Activated T-helper 1 cell treated with anti-CD3 and anti-CD28 coated beads, Interleukin-12 subunit alpha, Interleukin-12 subunit beta, Interleukin-2, Interleukin-4 antibody, amounts not matched to agents 30 ng/mL and 10 ng/mL and 1 ng/mL, durations not matched to agents 14 hours and 24 hours and 36 hours (primary cell): ENCODE data around the gene FADS2. TPM values are rescaled to one million over a fixed set of nuclear protein-coding genes. Genes with fewer than 3 reads are reported as not detected.

Experiments
- DNase-seq: peaks from one replicate; pipeline ENCODE4 v3.0.0; 2021; ENCODE audit warnings: low spot score
- H3K27ac Mint-ChIP-seq: one replicate; pipeline ENCODE4 v1.8.0; 2021; ENCODE audit warnings: mild to moderate bottlenecking, mixed read lengths
- H3K27me3 Mint-ChIP-seq: one replicate; pipeline ENCODE4 v1.8.0; 2022; ENCODE audit warnings: mild to moderate bottlenecking, moderate library complexity, mixed read lengths; ENCODE audit not compliant: insufficient read depth
- H3K36me3 Mint-ChIP-seq: one replicate; pipeline ENCODE4 v1.8.0; 2021; ENCODE audit warnings: low read depth, mixed read lengths
- H3K4me1 Mint-ChIP-seq: one replicate; pipeline ENCODE4 v1.8.0; 2021; ENCODE audit warnings: low read depth, mixed read lengths
- H3K4me3 Mint-ChIP-seq: one replicate; pipeline ENCODE4 v1.8.0; 2021; ENCODE audit warnings: mild to moderate bottlenecking, moderate library complexity, mixed read lengths
- H3K9me3 Mint-ChIP-seq: one replicate; pipeline ENCODE4 v1.8.0; 2021; ENCODE audit warnings: mixed read lengths
- intact Hi-C: fragments of 100-400 bp; cut with micrococcal nuclease; formaldehyde crosslinking; loops from one replicate; pipeline ENCODE4 v1.15.1; 2024
- total RNA-seq: library from RNA; stranded (reverse); gene quantifications from 2 replicates; pipeline ENCODE4 v1.2.3, GENCODE V29; 2022

The FADS2 gene
- 250 and 256 TPM in 2 replicates for total RNA-seq

DNA sequence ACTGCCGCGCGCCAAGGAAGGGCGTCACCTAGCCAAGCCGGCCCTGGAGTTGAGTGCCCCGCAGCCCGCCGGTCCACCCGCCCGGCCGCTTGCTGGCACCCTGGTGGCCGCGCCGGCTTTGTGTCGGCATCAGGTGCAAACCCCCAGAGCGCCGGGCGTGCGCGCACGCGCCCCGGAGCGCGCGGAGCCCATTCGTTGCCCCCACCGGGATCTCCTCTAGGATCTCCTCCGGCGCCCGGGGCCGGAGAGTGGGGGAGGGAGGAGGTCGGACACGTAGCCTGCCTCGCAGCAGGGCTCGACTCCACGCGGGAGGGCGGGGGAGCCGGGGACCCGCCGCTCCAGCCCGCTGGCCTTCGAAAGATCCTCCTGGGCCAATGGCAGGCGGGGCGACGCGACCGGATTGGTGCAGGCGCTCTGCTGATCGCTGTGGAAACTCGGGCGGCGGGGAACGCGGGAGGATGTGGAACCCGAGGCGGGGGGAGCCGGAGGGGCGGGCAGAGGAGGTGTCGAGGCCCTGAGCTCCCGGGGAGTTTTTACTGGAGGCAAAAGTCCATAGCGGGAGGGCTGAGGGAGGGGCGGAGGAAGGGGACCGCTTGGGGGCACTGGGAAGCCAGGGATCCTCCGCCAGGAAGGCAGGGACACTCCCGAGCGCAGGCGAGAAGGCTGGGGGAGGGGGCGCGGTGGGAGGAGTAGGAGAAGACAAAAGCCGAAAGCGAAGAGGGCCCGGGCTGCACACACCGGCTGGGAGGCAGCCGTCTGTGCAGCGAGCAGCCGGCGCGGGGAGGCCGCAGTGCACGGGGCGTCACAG is at the start of gene FADS2:
Gene FADS2, plus strand, starts transcription at position 730 of the 808 bp plus-strand sequence. CDS start 91 bp downstream, outside the sequence.
- H3K36me3 Mint-ChIP-seq, result peaks cover 7% of the 10 kb centered on the region
- peak within 1 kb of the TSS; percentile 93 for H3K4me3 Mint-ChIP-seq
- peak within 1 kb of the TSS; percentile 96 for H3K27ac Mint-ChIP-seq
- DNase-seq, result peak; percentile 91
- no peaks in the 10 kb centered on the region for H3K27me3 Mint-ChIP-seq
- peaks cover 50% of the 10 kb centered on the region for H3K4me1 Mint-ChIP-seq
- intact Hi-C loops, result loop anchor here (1.0 to 5.0 kb wide), 6 partner anchors 10 to 1015 kb away; partner anchors contain the start of genes FADS1, FADS3, FEN1 and FTH1
- no peaks in the 10 kb centered on the region for H3K9me3 Mint-ChIP-seq

DNA sequence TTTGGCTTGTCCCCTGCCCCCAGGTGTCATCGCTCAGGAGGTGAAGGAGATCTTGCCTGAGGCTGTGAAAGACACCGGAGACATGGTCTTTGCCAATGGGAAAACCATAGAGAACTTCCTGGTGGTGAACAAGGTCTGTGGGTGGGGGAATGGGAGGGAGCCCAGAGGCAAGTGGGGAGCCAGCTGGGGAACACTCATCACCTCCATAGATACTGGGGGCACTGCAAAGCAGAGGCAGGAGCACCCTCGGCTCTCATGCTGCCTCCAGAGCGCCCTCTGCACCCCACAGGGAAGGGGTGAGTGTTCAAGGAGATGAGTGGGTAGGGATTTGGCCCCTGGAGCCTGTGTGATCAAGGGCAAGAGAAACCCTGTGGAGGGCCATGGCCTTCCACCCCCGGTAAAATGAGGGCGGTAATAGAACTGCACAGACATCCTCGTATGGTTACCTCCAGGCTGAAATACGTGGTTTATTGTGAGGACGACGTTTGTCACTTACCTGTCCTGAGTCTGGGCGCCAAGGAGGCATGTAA is 49.7 kb upstream of the FADS2 start:
- no peak overlapping the region for H3K4me3 Mint-ChIP-seq
- no peak overlapping the region for H3K27ac Mint-ChIP-seq
- intact Hi-C loops, result no loop called here

DNA sequence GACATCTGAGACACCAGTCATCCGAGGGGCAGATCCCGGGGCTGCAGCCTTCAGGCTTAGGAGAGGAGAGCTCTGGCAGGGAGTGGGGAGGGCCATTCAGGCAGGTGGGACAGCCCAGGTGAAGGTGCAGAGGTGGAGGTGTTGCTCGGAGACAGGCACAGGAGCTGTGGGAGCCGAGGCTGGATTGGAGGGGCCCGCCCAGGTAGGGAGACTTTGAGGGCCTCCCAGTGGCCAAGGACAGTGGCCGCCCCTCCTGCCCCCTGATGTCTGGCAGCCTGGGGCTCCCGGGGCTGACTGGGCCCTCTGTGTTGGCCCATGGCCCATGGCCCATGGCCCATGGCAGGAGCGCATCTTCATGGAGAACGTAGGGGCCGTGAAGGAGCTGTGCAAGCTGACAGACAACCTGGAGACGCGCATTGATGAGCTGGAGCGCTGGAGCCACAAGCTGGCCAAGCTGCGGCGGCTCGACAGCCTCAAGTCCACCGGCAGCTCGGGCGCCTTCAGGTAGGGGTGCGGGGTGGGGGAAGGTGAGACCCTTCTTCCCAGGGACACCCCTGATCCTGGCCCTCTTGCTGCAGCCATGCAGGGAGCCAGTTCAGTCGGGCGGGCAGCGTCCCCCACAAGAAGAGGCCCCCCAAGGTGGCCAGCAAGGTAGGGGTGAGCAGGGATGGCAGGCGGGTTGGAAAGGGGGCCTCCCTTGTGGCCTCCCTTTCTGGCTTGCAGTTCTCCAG is 49.0 kb upstream of the FADS2 start:
- intact Hi-C loops, result no loop called here
- peaks cover 2% of the 10 kb centered on the region for H3K36me3 Mint-ChIP-seq
- no peak for DNase-seq
- peaks cover 8% of the 10 kb centered on the region for H3K4me1 Mint-ChIP-seq
- H3K27me3 Mint-ChIP-seq, result no peaks in the 10 kb centered on the region
- H3K4me3 Mint-ChIP-seq, result no peak overlapping the region
- no peak overlapping the region for H3K27ac Mint-ChIP-seq
- H3K9me3 Mint-ChIP-seq, result no peaks in the 10 kb centered on the region

More for the DNA sequence above, 49.7 kb upstream of the FADS2 start:
- H3K4me1 Mint-ChIP-seq, result peaks cover 8% of the 10 kb centered on the region
- no peaks in the 10 kb centered on the region for H3K9me3 Mint-ChIP-seq
- H3K27me3 Mint-ChIP-seq, result no peaks in the 10 kb centered on the region
- no peak for DNase-seq
- no peaks in the 10 kb centered on the region for H3K36me3 Mint-ChIP-seq

DNA sequence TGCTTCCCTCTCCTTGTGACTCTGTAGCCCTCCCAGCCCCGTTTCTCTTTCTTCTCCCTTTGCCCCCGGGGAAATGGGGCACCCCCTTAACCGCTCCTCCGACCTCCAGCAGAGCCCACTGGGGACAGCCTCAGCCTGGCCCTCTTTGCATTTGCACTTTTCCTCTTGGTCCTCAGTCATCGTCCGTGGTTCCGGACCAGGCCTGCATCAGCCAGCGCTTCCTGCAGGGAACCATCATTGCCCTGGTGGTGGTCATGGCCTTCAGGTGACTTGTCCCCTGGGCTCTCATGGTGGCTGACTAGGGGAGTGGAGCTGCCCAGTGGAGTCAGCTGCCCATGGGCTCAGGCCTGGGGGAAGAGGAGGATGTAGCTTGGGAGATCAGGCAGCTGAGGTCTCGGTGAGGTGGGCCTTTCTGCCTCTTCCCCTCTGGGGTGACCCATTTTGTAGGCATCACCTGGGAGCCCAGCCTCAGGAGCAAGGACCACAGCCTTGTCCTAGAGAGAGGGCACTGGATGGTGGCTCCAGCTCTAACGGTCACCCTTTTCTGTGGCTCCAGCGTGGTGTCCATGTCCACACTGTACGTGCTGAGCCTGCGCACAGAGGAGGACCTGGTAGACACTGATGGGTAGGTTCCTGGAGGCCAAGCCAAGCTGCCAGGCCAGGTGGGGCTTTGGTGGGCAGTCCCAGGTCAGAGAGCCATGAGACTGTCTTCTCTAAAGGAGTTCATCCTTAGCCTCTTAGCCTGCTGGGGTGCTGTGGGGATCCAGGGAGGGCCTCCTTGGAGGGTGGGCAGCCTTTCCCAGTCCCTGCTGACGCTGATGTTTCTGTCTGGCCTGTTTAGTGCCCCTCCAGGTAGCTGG is 48.2 kb upstream of the FADS2 start:
- Mint-ChIP-seq H3K36me3 (peaks cover 6% of the 10 kb centered on the region), H3K27me3 (no peaks in the 10 kb centered on the region), H3K27ac (no peak overlapping the region), H3K9me3 (no peaks in the 10 kb centered on the region), H3K4me3 (peak overlapping the region; percentile 40), H3K4me1 (peaks cover 8% of the 10 kb centered on the region)
- intact Hi-C loops, result no loop called here
- DNase-seq, result no peak

DNA sequence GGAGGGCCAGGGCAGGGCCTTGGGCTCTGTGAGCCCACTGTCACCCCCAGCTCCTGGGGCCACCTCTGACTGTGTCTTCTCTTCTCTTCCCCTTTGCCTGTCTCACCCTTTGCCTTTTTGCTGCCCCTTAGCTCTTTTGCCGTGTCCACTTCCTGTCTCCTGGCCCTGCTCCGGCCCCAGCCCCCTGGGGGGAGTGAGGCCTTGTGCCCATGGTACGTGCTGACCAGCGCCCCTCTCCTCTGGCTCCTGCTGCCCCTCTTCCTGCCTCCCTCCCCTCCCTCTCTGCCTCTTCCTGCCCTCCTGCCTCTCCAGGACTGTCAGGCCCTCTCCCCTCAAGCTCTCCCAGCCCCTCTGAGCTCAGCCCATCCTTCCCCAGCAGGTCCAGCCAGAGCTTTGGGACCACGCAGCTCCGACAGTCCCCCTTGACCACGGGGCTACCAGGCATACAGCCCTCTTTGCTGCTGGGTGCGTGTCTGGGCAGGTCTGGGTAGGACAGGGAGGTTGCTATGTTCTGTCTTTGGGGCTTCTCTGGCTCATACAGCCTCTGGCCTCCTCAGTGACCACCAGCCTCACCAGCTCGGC is 47.4 kb upstream of the FADS2 start:
- intact Hi-C loops, result no loop called here
- DNase-seq, result no peak
- Mint-ChIP-seq H3K9me3 (no peaks in the 10 kb centered on the region), H3K4me1 (peaks cover 8% of the 10 kb centered on the region), H3K27ac (no peak overlapping the region), H3K4me3 (no peak overlapping the region), H3K27me3 (no peaks in the 10 kb centered on the region), H3K36me3 (peaks cover 11% of the 10 kb centered on the region)

GRCh38 chr11:61781585-61781984 is 46.5 kb upstream of the FADS2 start:
- peaks cover 11% of the 10 kb centered on the region for H3K36me3 Mint-ChIP-seq
- no peaks in the 10 kb centered on the region for H3K27me3 Mint-ChIP-seq
- DNase-seq, result no peak
- H3K4me3 Mint-ChIP-seq, result no peak overlapping the region
- H3K27ac Mint-ChIP-seq, result no peak overlapping the region
- H3K4me1 Mint-ChIP-seq, result peaks cover 8% of the 10 kb centered on the region
- no peaks in the 10 kb centered on the region for H3K9me3 Mint-ChIP-seq
- intact Hi-C loops, result no loop called here

- Mint-ChIP-seq H3K9me3 (no peaks in the 10 kb centered on the region), H3K4me1 (peaks cover 8% of the 10 kb centered on the region), H3K4me3 (no peak overlapping the region), H3K27me3 (no peaks in the 10 kb centered on the region), H3K27ac (no peak overlapping the region), H3K36me3 (peaks cover 15% of the 10 kb centered on the region)
- intact Hi-C loops, result no loop called here
- DNase-seq, result no peak
Observed at GRCh38 chr11:61782299-61782698, 45.8 kb upstream of the FADS2 start.

GRCh38 chr11:61782841-61783240 is 45.3 kb upstream of the FADS2 start:
- DNase-seq, result no peak
- Mint-ChIP-seq H3K4me3 (no peak overlapping the region), H3K9me3 (no peaks in the 10 kb centered on the region), H3K27ac (no peak overlapping the region), H3K36me3 (peaks cover 15% of the 10 kb centered on the region), H3K27me3 (no peaks in the 10 kb centered on the region), H3K4me1 (peaks cover 6% of the 10 kb centered on the region)
- intact Hi-C loops, result no loop called here

GRCh38 chr11:61783717-61784505 is 44.2 kb upstream of the FADS2 start:
- intact Hi-C loops, result no loop called here
- Mint-ChIP-seq H3K9me3 (no peaks in the 10 kb centered on the region), H3K36me3 (peaks cover 23% of the 10 kb centered on the region), H3K4me1 (no peaks in the 10 kb centered on the region), H3K4me3 (no peak overlapping the region), H3K27me3 (no peaks in the 10 kb centered on the region), H3K27ac (peak overlapping the region; percentile 48)
- DNase-seq, result no peak

GRCh38 chr11:61784506-61784805 is 43.6 kb upstream of the FADS2 start:
- H3K27me3 Mint-ChIP-seq, result no peaks in the 10 kb centered on the region
- peaks cover 2% of the 10 kb centered on the region for H3K4me1 Mint-ChIP-seq
- H3K4me3 Mint-ChIP-seq, result no peak overlapping the region
- H3K9me3 Mint-ChIP-seq, result no peaks in the 10 kb centered on the region
- intact Hi-C loops, result no loop called here
- DNase-seq, result no peak
- no peak overlapping the region for H3K27ac Mint-ChIP-seq
- H3K36me3 Mint-ChIP-seq, result peaks cover 28% of the 10 kb centered on the region

DNA sequence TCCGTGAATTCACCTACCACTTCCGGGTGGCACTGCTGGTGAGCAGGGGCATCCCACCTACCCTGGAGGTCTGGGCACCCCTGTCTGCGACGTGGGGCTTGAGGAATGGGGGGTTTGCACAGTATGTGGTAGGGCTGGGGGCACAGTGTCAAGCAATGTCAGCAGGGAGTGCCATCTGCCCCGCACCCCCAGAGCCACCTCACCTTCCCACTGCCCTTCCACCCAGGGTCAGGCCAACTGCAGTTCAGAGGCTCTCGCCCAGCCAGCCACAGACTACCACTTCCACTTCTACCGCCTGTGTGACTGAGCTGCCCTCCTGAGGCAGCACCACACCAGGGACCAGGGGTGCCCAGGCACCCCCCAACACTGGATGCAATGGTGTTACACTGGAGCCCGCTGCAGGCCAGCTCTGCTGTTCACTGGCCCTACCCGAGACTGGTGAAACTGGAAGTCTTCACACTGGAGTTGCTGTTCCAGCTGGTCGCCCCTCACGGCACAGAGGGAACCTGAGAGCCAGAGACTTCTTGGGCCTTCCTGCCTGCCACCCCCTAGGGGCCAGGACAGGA is 42.2 kb upstream of the FADS2 start:
- no peak overlapping the region for H3K27ac Mint-ChIP-seq
- no peak overlapping the region for H3K4me3 Mint-ChIP-seq
- H3K36me3 Mint-ChIP-seq, result peaks cover 36% of the 10 kb centered on the region
- H3K27me3 Mint-ChIP-seq, result no peaks in the 10 kb centered on the region
- H3K9me3 Mint-ChIP-seq, result no peaks in the 10 kb centered on the region
- H3K4me1 Mint-ChIP-seq, result peaks cover 13% of the 10 kb centered on the region
- intact Hi-C loops, result no loop called here
- DNase-seq, result no peak
